ENCODE data around the gene CSF2RB. TPM values are rescaled to one million over a fixed set of nuclear protein-coding genes. Genes with fewer than 3 reads are reported as not detected.

CSF2RB gene
- total and polyA plus RNA-seq, 10 of the 15 experiments (the other 5 are each of a cell fraction or from before 2014, with no cell fraction given): 0.82 to 12.5 (median 5.4) TPM

DNA sequence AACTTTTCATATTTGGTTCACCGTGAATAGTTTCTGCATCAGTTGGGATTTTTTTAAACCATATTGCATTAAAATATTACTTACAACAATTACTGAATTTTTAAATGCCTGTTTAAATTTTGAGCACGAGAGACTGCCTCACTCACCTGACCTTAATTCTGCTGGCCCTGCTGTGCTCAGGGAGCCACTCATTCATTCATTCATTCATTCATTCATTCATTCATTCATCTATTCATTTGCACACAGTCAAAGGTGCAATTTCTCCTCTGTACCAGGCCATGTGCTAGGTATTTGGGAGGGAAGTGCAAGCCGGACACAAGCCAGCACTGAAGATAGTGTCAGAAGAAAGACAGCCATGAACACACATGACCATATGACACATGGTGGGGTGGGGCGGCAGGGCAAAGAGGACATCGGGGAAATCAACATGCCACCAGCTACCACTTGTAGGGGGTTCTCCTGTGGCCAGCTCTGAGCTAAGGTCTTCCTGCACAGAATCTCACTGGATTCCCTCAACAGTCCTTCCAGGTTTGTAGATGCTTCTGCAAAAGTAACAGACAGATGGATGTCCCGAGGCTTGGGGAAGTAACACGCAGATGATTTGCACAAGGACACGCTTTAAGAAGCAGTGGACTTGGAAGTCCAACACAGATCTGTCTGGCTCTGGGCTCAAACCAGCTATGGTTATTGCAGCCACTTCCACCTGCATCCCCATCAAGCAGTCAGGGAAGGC, 568 bp upstream of the CSF2RB start:
- WGBS (ENCODE audit: insufficient coverage, insufficient replicate concordance, low lambda C conversion rate, missing lambda C conversion rate): 60% methylated on average over 8 of the region's 8 CpGs
- Histone ChIP-seq H3K4me2 (ENCODE audit: control insufficient read depth, insufficient read depth) (no peak overlapping the region), H3K27me3 (replicated peaks in 1 of 2; ENCODE audit: control insufficient read depth in 2 of 2, insufficient read depth in 2 of 2, low read length in 1 of 2) (no peaks in the 10 kb centered on the region), H3K79me2 (ENCODE audit: control insufficient read depth, insufficient read depth, low read length) (peaks cover 25% of the 10 kb centered on the region), H3K9ac (ENCODE audit: control insufficient read depth, insufficient read depth, low read length) (no peak overlapping the region), H3K4me1 (ENCODE audit: control insufficient read depth, insufficient read depth, low read length) (peaks cover 23% of the 10 kb centered on the region; the same call in 1 of the 2 replicates), H3K36me3 (ENCODE audit: control insufficient read depth in 2 of 2, insufficient read depth in 2 of 2, low read length in 1 of 2) (no peaks in the 10 kb centered on the region), H3K4me3 (peak overlapping the region; percentile 67; the same call in 1 of the 2 replicates), H3K9me3 (replicated peaks; ENCODE audit: control insufficient read depth, insufficient read depth, low read length) (no peaks in the 10 kb centered on the region), H3K27ac (ENCODE audit: control insufficient read depth, insufficient read depth) (no peak overlapping the region), H4K20me1 (ENCODE audit: control insufficient read depth, insufficient read depth) (no peaks in the 10 kb centered on the region), H2AFZ (ENCODE audit: control insufficient read depth, low read depth, low read length) (peak overlapping the region; percentile 64; the same call in 1 of the 2 replicates)
- DNase-seq (ENCODE audit: low read depth, low spot score) (no peak), FAIRE-seq (no peak), ATAC-seq (no peak)
- in situ Hi-C loops (cut with MboI) (no loop called here), intact Hi-C loops (cut with micrococcal nuclease; ENCODE audit: unreplicated experiment) (no loop called here)
- SMC1A ChIA-PET (ENCODE audit: uncharacterized antibody, unreplicated experiment): interaction anchor here (0.9 to 2.8 kb wide), 4 partner anchors 11 to 52 kb away, joined by 4 to 42 read pairs (median 16); partner anchors contain the start of gene NCF4
- RAD21 ChIA-PET (ENCODE audit: unreplicated experiment): interaction anchor here (0.8 to 3.0 kb wide), 6 partner anchors 11 to 365 kb away, joined by 3 to 26 read pairs (median 6); partner anchors contain the start of gene NCF4
- no TSS peak for BruUV-seq (replicated peaks)
- POLR2A ChIA-PET: interaction anchor here (1.2 to 2.5 kb wide), 3 partner anchors 11 to 53 kb away, joined by 4 to 25 read pairs (median 11); no protein-coding TSS in a partner anchor
- TF ChIP-seq LARP7 (IDR thresholded peaks at IDR 0.05) (0 out of 2 replicates have a peak, but pooled peaks have one; percentile 34), ZNF274 (IDR thresholded peaks at IDR 0.05; ENCODE audit: insufficient read depth, insufficient read length) (no peak), ZSCAN29 (IDR thresholded peaks at IDR 0.05) (no peak), KLF5 (IDR thresholded peaks at IDR 0.05; ENCODE audit: partially characterized antibody) (no peak), ZNF24 (IDR thresholded peaks at IDR 0.05) (peak; percentile 95), SMARCA5 (IDR thresholded peaks at IDR 0.05) (peak; percentile 58; the same call in 1 of the 2 replicates), TCF12 (IDR thresholded peaks at IDR 0.05; ENCODE audit: low read depth, low read length) (no peak)
- TF ChIP-seq, protein P1, sequence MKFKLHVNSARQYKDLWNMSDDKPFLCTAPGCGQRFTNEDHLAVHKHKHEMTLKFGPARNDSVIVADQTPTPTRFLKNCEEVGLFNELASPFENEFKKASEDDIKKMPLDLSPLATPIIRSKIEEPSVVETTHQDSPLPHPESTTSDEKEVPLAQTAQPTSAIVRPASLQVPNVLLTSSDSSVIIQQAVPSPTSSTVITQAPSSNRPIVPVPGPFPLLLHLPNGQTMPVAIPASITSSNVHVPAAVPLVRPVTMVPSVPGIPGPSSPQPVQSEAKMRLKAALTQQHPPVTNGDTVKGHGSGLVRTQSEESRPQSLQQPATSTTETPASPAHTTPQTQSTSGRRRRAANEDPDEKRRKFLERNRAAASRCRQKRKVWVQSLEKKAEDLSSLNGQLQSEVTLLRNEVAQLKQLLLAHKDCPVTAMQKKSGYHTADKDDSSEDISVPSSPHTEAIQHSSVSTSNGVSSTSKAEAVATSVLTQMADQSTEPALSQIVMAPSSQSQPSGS (IDR thresholded peaks at IDR 0.05; ENCODE audit: low read length): no peak
- TF ChIP-seq, protein P2, sequence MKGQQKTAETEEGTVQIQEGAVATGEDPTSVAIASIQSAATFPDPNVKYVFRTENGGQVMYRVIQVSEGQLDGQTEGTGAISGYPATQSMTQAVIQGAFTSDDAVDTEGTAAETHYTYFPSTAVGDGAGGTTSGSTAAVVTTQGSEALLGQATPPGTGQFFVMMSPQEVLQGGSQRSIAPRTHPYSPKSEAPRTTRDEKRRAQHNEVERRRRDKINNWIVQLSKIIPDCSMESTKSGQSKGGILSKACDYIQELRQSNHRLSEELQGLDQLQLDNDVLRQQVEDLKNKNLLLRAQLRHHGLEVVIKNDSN (IDR thresholded peaks at IDR 0.05; ENCODE audit: borderline replicate concordance, extremely low read length, insufficient read depth, low read depth, low read length): no peak
- CTCF ChIA-PET: interaction anchor here (0.6 to 2.8 kb wide), 6 partner anchors 12 to 285 kb away, joined by 3 to 17 read pairs (median 14); partner anchors contain the start of gene NCF4

Data from GM12878 (cell line).